Measurements from ENCODE around the gene DPH2. TPM values are rescaled to one million over a fixed set of nuclear protein-coding genes. Genes with fewer than 3 reads are reported as not detected.

DPH2 gene
- total RNA-seq, 4 donors from 2014 or later, result 23.5 to 41.9 (median 32.5) TPM

DNA sequence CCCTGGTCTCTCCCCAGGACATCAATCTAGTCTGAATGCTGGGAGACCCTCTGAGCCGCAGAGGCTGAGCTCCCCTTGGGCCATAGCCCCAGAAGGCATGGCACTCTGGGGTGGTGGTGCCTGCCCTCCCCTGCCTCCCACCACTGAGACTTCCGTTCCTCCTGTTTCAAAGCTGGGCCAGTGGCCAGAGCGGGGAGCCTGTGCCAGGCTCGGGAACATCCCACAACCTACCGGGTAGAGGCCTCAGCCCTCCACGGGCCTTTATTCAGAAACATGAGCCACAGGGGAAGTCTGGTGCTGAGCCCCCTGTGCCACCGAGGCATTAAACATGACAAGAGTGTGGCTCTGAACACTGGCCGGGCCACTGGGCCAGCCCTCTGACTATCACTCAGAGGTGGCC lies 29.6 kb downstream of the DPH2 start:
- Histone ChIP-seq H3K27me3 (no peaks in the 10 kb centered on the region), H3K4me1 (peaks cover 0 to 11% (median 0%) of the 10 kb centered on the region in 3 donors), H3K9me3 (no peaks in the 10 kb centered on the region), H3K27ac (no peak overlapping the region), H3K4me3 (no peak overlapping the region), H3K36me3 (peaks cover 0 to 33% of the 10 kb centered on the region in 2 donors)
- TF ChIP-seq EP300 (IDR thresholded peaks at IDR 0.05), result no peak
- TF ChIP-seq CTCF (IDR thresholded peaks at IDR 0.05), result no peak
- no peak for TF ChIP-seq POLR2A (IDR thresholded peaks at IDR 0.05)
- no peak for TF ChIP-seq POLR2AphosphoS5 (IDR thresholded peaks at IDR 0.05)
- no peak for ATAC-seq
- WGBS, 2 donors (ENCODE audit: low coverage in 1 of 2), result no CpG with 5 or more reads among the region's 8 CpGs

DNA sequence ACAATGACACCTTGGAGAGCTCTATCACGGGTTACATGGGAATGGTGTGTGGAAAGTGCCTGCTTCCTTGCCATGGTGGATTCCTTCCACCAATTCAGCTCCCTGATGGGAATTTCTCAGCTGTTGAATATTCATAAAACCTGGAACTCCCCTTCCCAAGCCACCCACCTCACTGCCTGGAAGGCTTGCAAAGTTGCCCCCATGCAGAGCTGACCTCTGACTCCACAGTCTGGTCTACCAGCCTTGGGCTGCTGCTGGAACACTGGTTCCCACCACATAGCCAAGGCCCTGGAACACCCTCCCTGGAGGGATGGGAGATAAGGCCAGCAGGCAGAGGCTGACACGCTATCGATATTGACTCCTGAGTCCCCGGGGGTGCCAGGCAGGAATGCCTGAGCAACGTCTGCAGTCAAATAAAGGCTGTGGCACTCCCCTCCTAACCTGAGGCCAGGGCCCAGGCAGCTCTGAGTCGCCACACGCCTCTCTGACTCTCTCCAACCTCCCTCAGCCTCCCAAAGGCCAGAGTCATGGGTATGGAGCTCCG lies 30.4 kb downstream of the DPH2 start:
- no CpG with 5 or more reads among the region's 8 CpGs for WGBS, 2 donors (ENCODE audit: low coverage in 1 of 2)
- no peak for ATAC-seq
- TF ChIP-seq POLR2AphosphoS5 (IDR thresholded peaks at IDR 0.05) (no peak), POLR2A (IDR thresholded peaks at IDR 0.05) (no peak), EP300 (IDR thresholded peaks at IDR 0.05) (no peak), CTCF (IDR thresholded peaks at IDR 0.05) (no peak)
- no peaks in the 10 kb centered on the region for H3K27me3 ChIP-seq
- peaks cover 0 to 11% (median 0%) of the 10 kb centered on the region in 3 donors for H3K4me1 ChIP-seq
- no peak overlapping the region for H3K4me3 ChIP-seq
- H3K27ac ChIP-seq, result no peak overlapping the region
- H3K36me3 ChIP-seq, result peaks cover 0 to 33% of the 10 kb centered on the region in 2 donors
- H3K9me3 ChIP-seq, result no peaks in the 10 kb centered on the region

DNA sequence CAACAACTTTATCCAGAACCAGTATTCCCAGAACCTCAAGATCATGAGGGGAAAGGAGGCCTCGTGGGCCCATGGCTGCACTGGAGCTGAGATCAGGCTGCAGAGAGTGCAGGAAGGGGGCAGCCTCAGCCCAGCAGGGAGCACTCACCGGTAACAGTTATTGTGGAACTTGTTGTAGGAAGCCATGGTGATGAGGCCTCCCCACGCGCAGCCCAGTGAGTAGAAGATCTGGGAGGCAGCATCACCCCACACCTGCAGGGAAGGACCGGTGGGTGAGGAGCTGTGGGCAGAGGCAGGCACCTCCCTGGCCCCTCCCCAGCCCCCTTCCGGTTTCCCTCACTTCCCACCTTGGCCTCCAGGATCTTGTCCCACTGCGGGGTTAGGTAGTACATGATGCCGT lies 32.4 kb downstream of the DPH2 start:
- TF ChIP-seq POLR2AphosphoS5 (IDR thresholded peaks at IDR 0.05) (no peak), CTCF (IDR thresholded peaks at IDR 0.05) (no peak), POLR2A (IDR thresholded peaks at IDR 0.05) (no peak), EP300 (IDR thresholded peaks at IDR 0.05) (no peak)
- 40 to 80% methylated on average over 1 to 8 of the region's 8 CpGs for WGBS, 2 donors (ENCODE audit: low coverage in 1 of 2)
- ATAC-seq, result no peak
- H3K27ac ChIP-seq, result no peak overlapping the region
- peaks cover 0 to 9% (median 4%) of the 10 kb centered on the region in 3 donors for H3K4me1 ChIP-seq
- no peak overlapping the region for H3K4me3 ChIP-seq
- peaks cover 0 to 33% of the 10 kb centered on the region in 2 donors for H3K36me3 ChIP-seq
- no peaks in the 10 kb centered on the region for H3K9me3 ChIP-seq
- no peaks in the 10 kb centered on the region for H3K27me3 ChIP-seq

GRCh38 chr1:44002606-44003157 lies 32.9 kb downstream of the DPH2 start:
- WGBS, 2 donors (ENCODE audit: low coverage in 1 of 2), result 82 to 83% methylated on average over 2 of the region's 14 CpGs
- Histone ChIP-seq H3K4me1 (peaks cover 0 to 9% (median 4%) of the 10 kb centered on the region in 3 donors), H3K4me3 (no peak overlapping the region), H3K36me3 (peaks cover 0 to 33% of the 10 kb centered on the region in 2 donors), H3K9me3 (no peaks in the 10 kb centered on the region), H3K27me3 (no peaks in the 10 kb centered on the region), H3K27ac (no peak overlapping the region)
- ATAC-seq, result no peak
- TF ChIP-seq POLR2A (IDR thresholded peaks at IDR 0.05) (no peak), CTCF (IDR thresholded peaks at IDR 0.05) (no peak), POLR2AphosphoS5 (IDR thresholded peaks at IDR 0.05) (no peak), EP300 (IDR thresholded peaks at IDR 0.05) (no peak)

- no peak overlapping the region for H3K27ac ChIP-seq
- H3K4me1 ChIP-seq, result peaks cover 0 to 15% (median 4%) of the 10 kb centered on the region in 3 donors
These were observed 38.4 kb downstream of the DPH2 start for GRCh38 chr1:44008259-44008658.

More at GRCh38 chr1:44008259-44008658, 38.4 kb downstream of the DPH2 start:
- TF ChIP-seq POLR2A (IDR thresholded peaks at IDR 0.05) (no peak), POLR2AphosphoS5 (IDR thresholded peaks at IDR 0.05) (no peak), CTCF (IDR thresholded peaks at IDR 0.05) (no peak), EP300 (IDR thresholded peaks at IDR 0.05) (no peak)
- Histone ChIP-seq H3K9me3 (no peaks in the 10 kb centered on the region), H3K4me3 (no peak overlapping the region), H3K27me3 (no peaks in the 10 kb centered on the region), H3K36me3 (peaks cover 0 to 12% of the 10 kb centered on the region in 2 donors)
- 88 to 96% methylated on average over 4 to 5 of the region's 12 CpGs for WGBS, 2 donors (ENCODE audit: low coverage in 1 of 2)
- ATAC-seq, result no peak

Data from gastroesophageal sphincter (tissue), 4 donors.